Smooth muscle cell (in vitro differentiated cells): ENCODE results near the gene CD160. TPM values are rescaled to one million over a fixed set of nuclear protein-coding genes. Genes with fewer than 3 reads are reported as not detected.

Experiments used
- DNase-seq: peaks from one replicate; lab custom pipeline; 2025; ENCODE audit not compliant: unreplicated experiment; lab: John Stamatoyannopoulos, UW
- H2AFZ ChIP-seq: fragments of 200-600 bp; sonication (generic); 2 replicates; pipeline ENCODE4 v1.6.0; 2016; ENCODE audit warnings: antibody characterized with exemption, low read depth, mild to moderate bottlenecking
- H3F3A ChIP-seq: fragments of 200-600 bp; sonication (generic); 2 replicates; pipeline ENCODE4 v1.6.0; 2017; ENCODE audit warnings: antibody characterized with exemption, low read depth
- H3K27ac ChIP-seq: fragments of 200-600 bp; sonication (generic); 2 replicates; pipeline ENCODE4 v1.5.1; 2016; ENCODE audit warnings: low read depth, mild to moderate bottlenecking
- H3K27me3 ChIP-seq: fragments of 200-600 bp; sonication (generic); 2 replicates; pipeline ENCODE4 v1.6.1; 2016; ENCODE audit warnings: low read depth, mild to moderate bottlenecking
- H3K36me3 ChIP-seq: fragments of 200-600 bp; sonication (generic); 2 replicates; pipeline ENCODE4 v1.5.1; 2016; ENCODE audit warnings: low read depth
- H3K4me1 ChIP-seq: fragments of 200-600 bp; sonication (generic); 2 replicates; pipeline ENCODE4 v1.5.1; 2016; ENCODE audit warnings: low read depth
- H3K4me2 ChIP-seq: fragments of 200-600 bp; sonication (generic); 2 replicates; pipeline ENCODE4 v1.6.0; 2016; ENCODE audit warnings: mild to moderate bottlenecking
- H3K4me3 ChIP-seq: fragments of 200-600 bp; sonication (generic); 2 replicates; pipeline ENCODE4 v1.5.1; 2016; ENCODE audit warnings: mild to moderate bottlenecking
- H3K79me2 ChIP-seq: fragments of 200-600 bp; sonication (generic); 2 replicates; pipeline ENCODE4 v1.6.0; 2016; ENCODE audit warnings: low read depth, mild to moderate bottlenecking
- H3K9ac ChIP-seq: fragments of 200-600 bp; sonication (generic); 2 replicates; pipeline ENCODE4 v1.6.0; 2016; ENCODE audit warnings: low read depth
- H3K9me3 ChIP-seq: fragments of 200-600 bp; sonication (generic); replicated peaks from 2 replicates; pipeline ENCODE4 v1.5.1; 2016; ENCODE audit warnings: low read depth
- H4K20me1 ChIP-seq: fragments of 200-600 bp; sonication (generic); 2 replicates; pipeline ENCODE4 v1.6.0; 2016; ENCODE audit warnings: low read depth
- CTCF ChIP-seq: fragments of 200-600 bp; sonication (generic); IDR thresholded peaks from 2 replicates; pipeline ENCODE4 v1.5.1; 2017; ENCODE audit warnings: borderline replicate concordance, mild to moderate bottlenecking, antibody characterized with exemption; ENCODE audit not compliant: insufficient read depth, poor library complexity, severe bottlenecking
- WGBS: methylation state at CpG from one replicate; pipeline ENCODE4 v1.1.7; 2016; ENCODE audit warnings: low lambda C conversion rate; 5-methylcytosine and 5-hydroxymethylcytosine counted together
- polyA plus RNA-seq: library from polyadenylated mRNA; unstranded; fragments of >200 nt; fragmentation: Nextera tagmentation; extraction: Ambion mirVana; gene quantifications from 2 replicates; pipeline ENCODE4 v1.2.1, GENCODE V29; 2016
- total RNA-seq: library from RNA; depleted of rRNA; stranded (reverse); fragments of >200 nt; gene quantifications from 2 replicates; pipeline ENCODE4 v1.2.3, GENCODE V29; 2014

The CD160 gene
- total and polyA plus RNA-seq, 2 experiments from 2014 or later: not detected

- peak overlapping the region; percentile 31 for H3K4me2 ChIP-seq
- no peak overlapping the region for H3K4me3 ChIP-seq
- peaks cover 19% of the 10 kb centered on the region for H4K20me1 ChIP-seq
- 78% methylated on average over 10 of the region's 10 CpGs for WGBS
- no peaks in the 10 kb centered on the region for H3K36me3 ChIP-seq
- no peaks in the 10 kb centered on the region for H3K9me3 ChIP-seq
- peak overlapping the region; percentile 44 for H3K27ac ChIP-seq
- no peaks in the 10 kb centered on the region for H3K4me1 ChIP-seq
- H3K79me2 ChIP-seq: no peaks in the 10 kb centered on the region
- no peaks in the 10 kb centered on the region for H3F3A ChIP-seq
- no peak for TF ChIP-seq CTCF
- H3K9ac ChIP-seq: no peak overlapping the region
- no peak overlapping the region for H2AFZ ChIP-seq
- no peak for DNase-seq
- no peaks in the 10 kb centered on the region for H3K27me3 ChIP-seq
These were observed 63.2 kb downstream of the CD160 start for GRCh38 chr1:145782272-145783099.

- peaks cover 30% of the 10 kb centered on the region for H4K20me1 ChIP-seq
- H3K4me3 ChIP-seq: no peak overlapping the region
- no peaks in the 10 kb centered on the region for H3K4me1 ChIP-seq
- peaks cover 6% of the 10 kb centered on the region for H3K36me3 ChIP-seq
- no peak overlapping the region for H2AFZ ChIP-seq
- H3K27me3 ChIP-seq: no peaks in the 10 kb centered on the region
- H3K9ac ChIP-seq: no peak overlapping the region
- no peak for DNase-seq
- H3K27ac ChIP-seq: no peak overlapping the region
- H3F3A ChIP-seq: no peaks in the 10 kb centered on the region
- no peaks in the 10 kb centered on the region for H3K79me2 ChIP-seq
- 93% methylated on average over 3 of the region's 3 CpGs for WGBS
- TF ChIP-seq CTCF: no peak
- H3K9me3 ChIP-seq: no peaks in the 10 kb centered on the region
- H3K4me2 ChIP-seq: no peak overlapping the region
These were observed 65.1 kb downstream of the CD160 start for GRCh38 chr1:145784409-145784808.

GRCh38 chr1:145785547-145785946 is 66.2 kb downstream of the CD160 start:
- Histone ChIP-seq H3K27ac (no peak overlapping the region), H3K4me2 (no peak overlapping the region), H2AFZ (no peak overlapping the region), H3K4me3 (no peak overlapping the region), H3K4me1 (no peaks in the 10 kb centered on the region), H3F3A (no peaks in the 10 kb centered on the region), H3K9me3 (no peaks in the 10 kb centered on the region), H3K27me3 (no peaks in the 10 kb centered on the region), H4K20me1 (peaks cover 33% of the 10 kb centered on the region), H3K9ac (no peak overlapping the region), H3K36me3 (peaks cover 6% of the 10 kb centered on the region), H3K79me2 (no peaks in the 10 kb centered on the region)
- no peak for DNase-seq
- 91% methylated on average over 1 of the region's 1 CpG for WGBS
- TF ChIP-seq CTCF: no peak

GRCh38 chr1:145786271-145786670 is 67.0 kb downstream of the CD160 start:
- no peak overlapping the region for H3K9ac ChIP-seq
- no peaks in the 10 kb centered on the region for H3K9me3 ChIP-seq
- no peak overlapping the region for H3K27ac ChIP-seq
- peaks cover 29% of the 10 kb centered on the region for H4K20me1 ChIP-seq
- no peak for TF ChIP-seq CTCF
- H3K36me3 ChIP-seq: peaks cover 6% of the 10 kb centered on the region
- no peak overlapping the region for H3K4me2 ChIP-seq
- H3F3A ChIP-seq: no peaks in the 10 kb centered on the region
- no peak for DNase-seq
- no peak overlapping the region for H3K4me3 ChIP-seq
- no peaks in the 10 kb centered on the region for H3K27me3 ChIP-seq
- 39% methylated on average over 1 of the region's 1 CpG for WGBS
- H3K4me1 ChIP-seq: no peaks in the 10 kb centered on the region
- H2AFZ ChIP-seq: no peak overlapping the region
- no peaks in the 10 kb centered on the region for H3K79me2 ChIP-seq
